ENCODE results near the gene ARHGEF19. TPM values are rescaled to one million over a fixed set of nuclear protein-coding genes. Genes with fewer than 3 reads are reported as not detected.
A peak's percentile ranks its signal among the peaks of the same experiment; 100 is the strongest.

ARHGEF19 gene
- total and polyA plus RNA-seq, 9 of the 15 experiments (the other 6 are each of a cell fraction or from before 2014, with no cell fraction given): 0.73 to 21.0 (median 5.2) TPM

DNA sequence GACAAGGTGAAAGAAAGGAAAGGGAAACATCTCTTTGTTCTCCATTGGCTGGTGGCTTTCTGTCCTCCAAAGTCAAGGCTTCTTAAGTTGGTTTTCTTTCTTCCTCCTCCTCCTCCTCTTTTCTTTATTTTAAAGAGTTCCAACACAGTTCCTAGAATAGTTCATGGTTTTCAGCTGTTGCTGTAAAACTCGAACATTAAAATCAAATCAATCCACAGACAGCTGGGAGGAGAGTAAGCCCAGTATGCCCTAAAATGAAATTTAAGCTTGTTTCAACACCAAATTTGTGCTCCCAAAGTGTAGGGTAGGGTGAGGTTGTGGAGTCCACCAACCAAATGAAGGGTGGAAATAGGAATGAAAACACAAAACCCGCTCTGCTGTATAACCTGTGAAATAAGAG, 35.0 kb upstream of the ARHGEF19 start:
- Histone ChIP-seq H3K9ac (ENCODE audit: insufficient read depth in 1 of 2, low read depth in 2 of 2, low read length in 2 of 2) (0 out of 4 replicates have a peak overlapping the region, but pooled peaks of 1 of the 2 experiments have one; percentile 5), H3K36me3 (ENCODE audit: control insufficient read depth, insufficient read depth, low read length) (peaks cover 50% of the 10 kb centered on the region), H2AFZ (ENCODE audit: low read depth, low read length) (no peak overlapping the region), H3K79me2 (ENCODE audit: control insufficient read depth, insufficient read depth, low read length) (peaks cover 6% of the 10 kb centered on the region; the same call in 1 of the 3 replicates), H3K9me1 (ENCODE audit: control insufficient read depth, insufficient read depth, low read length) (peaks cover 7% of the 10 kb centered on the region), H4K20me1 (replicated peaks; ENCODE audit: control insufficient read depth, insufficient read depth, low read length) (no peaks in the 10 kb centered on the region), H3K27ac (ENCODE audit: extremely low read depth, low read depth, low read length) (peak overlapping the region; percentile 83; the same call in 1 of the 3 replicates), H3K4me1 (replicated peaks in 1 of 2; ENCODE audit: control insufficient read depth in 2 of 2, insufficient read depth in 2 of 2, low read length in 2 of 2) (peaks cover 17 to 49% of the 10 kb centered on the region in 2 experiments), H3K27me3 (ENCODE audit: control insufficient read depth in 2 of 2, insufficient read depth in 2 of 2, low read length in 2 of 2) (no peaks in the 10 kb centered on the region), H3K9me3 (replicated peaks; ENCODE audit: control insufficient read depth, insufficient read depth, low read depth, low read length) (no peaks in the 10 kb centered on the region), H3K4me3 (no peak overlapping the region), H3K4me2 (ENCODE audit: insufficient read depth, low read length) (no peak overlapping the region)
- TF ChIP-seq NELFE (IDR thresholded peaks at IDR 0.05; ENCODE audit: insufficient read depth, insufficient read length): no peak
- TF ChIP-seq, protein P1, sequence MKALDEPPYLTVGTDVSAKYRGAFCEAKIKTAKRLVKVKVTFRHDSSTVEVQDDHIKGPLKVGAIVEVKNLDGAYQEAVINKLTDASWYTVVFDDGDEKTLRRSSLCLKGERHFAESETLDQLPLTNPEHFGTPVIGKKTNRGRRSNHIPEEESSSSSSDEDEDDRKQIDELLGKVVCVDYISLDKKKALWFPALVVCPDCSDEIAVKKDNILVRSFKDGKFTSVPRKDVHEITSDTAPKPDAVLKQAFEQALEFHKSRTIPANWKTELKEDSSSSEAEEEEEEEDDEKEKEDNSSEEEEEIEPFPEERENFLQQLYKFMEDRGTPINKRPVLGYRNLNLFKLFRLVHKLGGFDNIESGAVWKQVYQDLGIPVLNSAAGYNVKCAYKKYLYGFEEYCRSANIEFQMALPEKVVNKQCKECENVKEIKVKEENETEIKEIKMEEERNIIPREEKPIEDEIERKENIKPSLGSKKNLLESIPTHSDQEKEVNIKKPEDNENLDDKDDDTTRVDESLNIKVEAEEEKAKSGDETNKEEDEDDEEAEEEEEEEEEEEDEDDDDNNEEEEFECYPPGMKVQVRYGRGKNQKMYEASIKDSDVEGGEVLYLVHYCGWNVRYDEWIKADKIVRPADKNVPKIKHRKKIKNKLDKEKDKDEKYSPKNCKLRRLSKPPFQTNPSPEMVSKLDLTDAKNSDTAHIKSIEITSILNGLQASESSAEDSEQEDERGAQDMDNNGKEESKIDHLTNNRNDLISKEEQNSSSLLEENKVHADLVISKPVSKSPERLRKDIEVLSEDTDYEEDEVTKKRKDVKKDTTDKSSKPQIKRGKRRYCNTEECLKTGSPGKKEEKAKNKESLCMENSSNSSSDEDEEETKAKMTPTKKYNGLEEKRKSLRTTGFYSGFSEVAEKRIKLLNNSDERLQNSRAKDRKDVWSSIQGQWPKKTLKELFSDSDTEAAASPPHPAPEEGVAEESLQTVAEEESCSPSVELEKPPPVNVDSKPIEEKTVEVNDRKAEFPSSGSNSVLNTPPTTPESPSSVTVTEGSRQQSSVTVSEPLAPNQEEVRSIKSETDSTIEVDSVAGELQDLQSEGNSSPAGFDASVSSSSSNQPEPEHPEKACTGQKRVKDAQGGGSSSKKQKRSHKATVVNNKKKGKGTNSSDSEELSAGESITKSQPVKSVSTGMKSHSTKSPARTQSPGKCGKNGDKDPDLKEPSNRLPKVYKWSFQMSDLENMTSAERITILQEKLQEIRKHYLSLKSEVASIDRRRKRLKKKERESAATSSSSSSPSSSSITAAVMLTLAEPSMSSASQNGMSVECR (CRISPR knock-in tag; IDR thresholded peaks at IDR 0.05): 0 out of 2 replicates have a peak, but pooled peaks have one; percentile 53
- TF ChIP-seq, protein P2, sequence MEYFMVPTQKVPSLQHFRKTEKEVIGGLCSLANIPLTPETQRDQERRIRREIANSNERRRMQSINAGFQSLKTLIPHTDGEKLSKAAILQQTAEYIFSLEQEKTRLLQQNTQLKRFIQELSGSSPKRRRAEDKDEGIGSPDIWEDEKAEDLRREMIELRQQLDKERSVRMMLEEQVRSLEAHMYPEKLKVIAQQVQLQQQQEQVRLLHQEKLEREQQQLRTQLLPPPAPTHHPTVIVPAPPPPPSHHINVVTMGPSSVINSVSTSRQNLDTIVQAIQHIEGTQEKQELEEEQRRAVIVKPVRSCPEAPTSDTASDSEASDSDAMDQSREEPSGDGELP (CRISPR knock-in tag; IDR thresholded peaks at IDR 0.05; ENCODE audit: borderline replicate concordance): no peak
- TF ChIP-seq ESRRB (CRISPR knock-in tag; IDR thresholded peaks at IDR 0.05; ENCODE audit: borderline replicate concordance): no peak
- in situ Hi-C loops (cut with MboI) (no loop called here), intact Hi-C loops (cut with micrococcal nuclease) (loop anchor here (5.0 kb wide), 1 partner anchor 105 kb away; the partner anchor contains the start of gene FBXO42)
- ChIA-PET POLR2A (interaction anchor here (0.5 to 2.6 kb wide), 7 partner anchors 10 to 242 kb away, joined by 3 to 7 read pairs (median 4); no protein-coding TSS in a partner anchor), CTCF (ENCODE audit: low intra/inter-chr PET ratio) (no interaction called here)
- FAIRE-seq: no peak
- ATAC-seq: no peak
- BruUV-seq (replicated peaks): no TSS peak
- 53% methylated on average over 2 of the region's 2 CpGs for WGBS (ENCODE audit: insufficient coverage, low coverage, missing lambda C conversion rate)
- no peak for DNase-seq (ENCODE audit: extremely low read depth in 1 of 4, low spot score in 3 of 4)

All from K562 (cell line).